Measurements from ENCODE around the gene ARMH3. TPM values are rescaled to one million over a fixed set of nuclear protein-coding genes. Genes with fewer than 3 reads are reported as not detected.
A peak's percentile ranks its signal among the peaks of the same experiment; 100 is the strongest.

The ARMH3 gene
- total and polyA plus RNA-seq, 10 of the 15 experiments (the other 5 are each of a cell fraction or from before 2014, with no cell fraction given): 13.0 to 33.0 (median 16.4) TPM

- TF ChIP-seq BCLAF1 (IDR thresholded peaks at IDR 0.05): peak; percentile 95
- no peak for TF ChIP-seq NFYA (IDR thresholded peaks at IDR 0.05; ENCODE audit: borderline replicate concordance, low read depth, low read length)
- no peak; the same call in 1 of the 2 replicates for TF ChIP-seq ZBED1 (IDR thresholded peaks at IDR 0.05; ENCODE audit: borderline replicate concordance)
- TF ChIP-seq ZSCAN29 (IDR thresholded peaks at IDR 0.05): no peak
- peak; percentile 65; the same call in 1 of the 2 replicates for TF ChIP-seq NFYB (IDR thresholded peaks at IDR 0.05; ENCODE audit: insufficient read depth, low read depth, low read length)
- TF ChIP-seq EZH2 (IDR thresholded peaks at IDR 0.05; ENCODE audit: borderline replicate concordance, control insufficient read depth, low read depth, low read length): no peak
- TF ChIP-seq EGR1 (IDR thresholded peaks at IDR 0.05; ENCODE audit: borderline replicate concordance in 1 of 2, low read depth in 2 of 2, low read length in 2 of 2): no peak
- TF ChIP-seq BCL11A (IDR thresholded peaks at IDR 0.05; ENCODE audit: low read depth, low read length): 0 out of 2 replicates have a peak, but pooled peaks have one; percentile 6
- TF ChIP-seq CREB1 (IDR thresholded peaks at IDR 0.05; ENCODE audit: low read depth): peak; percentile 70
- TF ChIP-seq MEF2A (IDR thresholded peaks at IDR 0.05; ENCODE audit: insufficient read depth, low read depth, low read length): 0 out of 2 replicates have a peak, but pooled peaks have one; percentile 31
- TF ChIP-seq E4F1 (IDR thresholded peaks at IDR 0.05; ENCODE audit: borderline replicate concordance, partially characterized antibody): peak; percentile 94
- TF ChIP-seq RFX5 (IDR thresholded peaks at IDR 0.05; ENCODE audit: low read depth, low read length): no peak; the same call in 1 of the 2 replicates
- TF ChIP-seq BMI1 (IDR thresholded peaks at IDR 0.05; ENCODE audit: borderline replicate concordance): no peak
- no peak for TF ChIP-seq HDAC2 (IDR thresholded peaks at IDR 0.05)
- TF ChIP-seq TCF7 (IDR thresholded peaks at IDR 0.05; ENCODE audit: borderline replicate concordance): no peak
- TF ChIP-seq SREBF2 (IDR thresholded peaks at IDR 0.05; ENCODE audit: low read length): no peak; the same call in 1 of the 2 replicates
- no peak for TF ChIP-seq CEBPZ (IDR thresholded peaks at IDR 0.05; ENCODE audit: low read depth, low read length)
- peak; percentile 5; the same call in 1 of the 2 replicates for TF ChIP-seq IRF4 (IDR thresholded peaks at IDR 0.05; ENCODE audit: low read depth, low read length)
- TF ChIP-seq SKIL (IDR thresholded peaks at IDR 0.05; ENCODE audit: low read depth, poor library complexity, severe bottlenecking): peak; percentile 98
These were observed 237.7 kb downstream of the ARMH3 start, which contains the start of gene OGA (continued) for GRCh38 chr10:101818119-101818871.
